ENCODE data around the gene P2RY2. TPM values are rescaled to one million over a fixed set of nuclear protein-coding genes. Genes with fewer than 3 reads are reported as not detected.

Gene P2RY2
- total and polyA plus RNA-seq, 2 experiments from 2014 or later, result 0.63 to 1.6 TPM

GRCh38 chr11:73270855-73271477, 52.9 kb downstream of the P2RY2 start:
- Histone ChIP-seq H3K27me3 (ENCODE audit: insufficient read depth) (peaks cover 3% of the 10 kb centered on the region), H3K79me2 (replicated peaks; ENCODE audit: insufficient read depth) (no peaks in the 10 kb centered on the region), H4K20me1 (replicated peaks; ENCODE audit: insufficient read depth) (no peaks in the 10 kb centered on the region), H2AFZ (no peak overlapping the region; the same call in 1 of the 2 replicates), H3K36me3 (ENCODE audit: insufficient read depth) (no peaks in the 10 kb centered on the region), H3F3A (replicated peaks; ENCODE audit: low read depth) (no peaks in the 10 kb centered on the region), H3K4me1 (ENCODE audit: insufficient read depth) (peaks cover 3% of the 10 kb centered on the region; the same call in 1 of the 2 replicates), H3K27ac (ENCODE audit: low read depth) (no peak overlapping the region), H3K9me2 (ENCODE audit: insufficient read depth) (no peaks in the 10 kb centered on the region), H3K4me2 (no peak overlapping the region), H3K4me3 (no peak overlapping the region)
- Mint-ChIP-seq H3K4me1 (peaks cover 46% of the 10 kb centered on the region), H3K27ac (peak overlapping the region; percentile 65; the same call in 1 of the 2 replicates), H3K4me3 (no peak overlapping the region; the same call in 2 of the 3 replicates), H3K9me3 (no peaks in the 10 kb centered on the region), H3K27me3 (ENCODE audit: insufficient read depth, low read depth, poor library complexity) (peaks cover 20% of the 10 kb centered on the region), H3K36me3 (ENCODE audit: low read depth) (no peaks in the 10 kb centered on the region)
- TF ChIP-seq ZNF114 (CRISPR knock-in tag; IDR thresholded peaks at IDR 0.05) (no peak), ZNF331 (CRISPR knock-in tag; IDR thresholded peaks at IDR 0.05; ENCODE audit: low read depth) (no peak), POLR2AphosphoS5 (IDR thresholded peaks at IDR 0.05; ENCODE audit: low read depth) (no peak), CREB1 (CRISPR knock-in tag; IDR thresholded peaks at IDR 0.05; ENCODE audit: low read depth) (no peak), EZH2phosphoT487 (IDR thresholded peaks at IDR 0.05; ENCODE audit: unreplicated experiment) (no peak), STAT1 (IDR thresholded peaks at IDR 0.05; ENCODE audit: unreplicated experiment) (no peak), ETS1 (IDR thresholded peaks at IDR 0.05) (no peak), EZH2 (IDR thresholded peaks at IDR 0.05; ENCODE audit: low read depth, unreplicated experiment) (no peak), ZNF462 (CRISPR knock-in tag; IDR thresholded peaks at IDR 0.05) (no peak), NANOG (IDR thresholded peaks at IDR 0.05; ENCODE audit: borderline replicate concordance) (no peak), JUNB (IDR thresholded peaks at IDR 0.05; ENCODE audit: unreplicated experiment) (no peak), REST (IDR thresholded peaks at IDR 0.05; ENCODE audit: unreplicated experiment) (no peak), CTCF (conservative IDR thresholded peaks at IDR 0.05; ENCODE audit: low read depth in 2 of 2) (no peak)
- DNase-seq (ENCODE audit: low spot score), result no peak
- ATAC-seq, result no peak

Data from GM23338 (cell line).